MM.1S (cell line): ENCODE measurements around the gene TMED1.

Source experiments
- DNase-seq: peaks from one replicate; pipeline ENCODE4 v3.0.0-alpha.2; 2015
- H2AFZ ChIP-seq: fragments of 300-600 bp; sonication (generic); 2 replicates; pipeline ENCODE4 v1.6.0; 2016; ENCODE audit warnings: antibody characterized with exemption, low read length
- H3F3A ChIP-seq: fragments of 300-600 bp; sonication (generic); 2 replicates; pipeline ENCODE4 v1.6.1; 2016; ENCODE audit warnings: mild to moderate bottlenecking, antibody characterized with exemption, low read length, moderate library complexity, mixed read lengths; ENCODE audit not compliant: insufficient read depth
- H3K27ac ChIP-seq: fragments of 300-600 bp; sonication (generic); 2 replicates; pipeline ENCODE4 v1.5.1; 2016; ENCODE audit warnings: mild to moderate bottlenecking, low read length
- H3K27me3 ChIP-seq: fragments of 300-600 bp; sonication (generic); replicated peaks from 2 replicates; pipeline ENCODE4 v1.6.0; 2016; ENCODE audit warnings: low read length; ENCODE audit not compliant: insufficient read depth
- H3K36me3 ChIP-seq: fragments of 300-600 bp; sonication (generic); replicated peaks from 2 replicates; pipeline ENCODE4 v1.6.1; 2016; ENCODE audit warnings: mild to moderate bottlenecking, low read length, mixed read lengths; ENCODE audit not compliant: insufficient read depth
- H3K4me1 ChIP-seq: fragments of 300-600 bp; sonication (generic); 2 replicates; pipeline ENCODE4 v1.6.1; 2016; ENCODE audit warnings: low read length, mixed read lengths
- H3K4me2 ChIP-seq: fragments of 300-600 bp; sonication (generic); 2 replicates; pipeline ENCODE4 v1.6.0; 2016; ENCODE audit warnings: low read depth, low read length
- H3K4me3 ChIP-seq: fragments of 300-600 bp; sonication (generic); 2 replicates; pipeline ENCODE4 v1.5.1; 2016; ENCODE audit warnings: low read length, mixed read lengths
- H3K79me2 ChIP-seq: fragments of 300-600 bp; sonication (generic); 2 replicates; pipeline ENCODE4 v1.6.1; 2016; ENCODE audit warnings: mixed run types, low read length, mixed read lengths
- H3K9ac ChIP-seq: fragments of 300-600 bp; sonication (generic); 2 replicates; pipeline ENCODE4 v1.6.1; 2016; ENCODE audit warnings: low read length, mixed read lengths
- H3K9me2 ChIP-seq: fragments of 300-600 bp; sonication (generic); replicated peaks from 2 replicates; pipeline ENCODE4 v1.6.1; 2016; ENCODE audit warnings: mild to moderate bottlenecking, low read length, mixed read lengths; ENCODE audit not compliant: insufficient read depth
- H3K9me3 ChIP-seq: fragments of 300-600 bp; sonication (generic); replicated peaks from 2 replicates; pipeline ENCODE4 v1.6.1; 2016; ENCODE audit warnings: mild to moderate bottlenecking, low read length, mixed read lengths; ENCODE audit not compliant: insufficient read depth
- H4K20me1 ChIP-seq: fragments of 300-600 bp; sonication (generic); 2 replicates; pipeline ENCODE4 v1.6.1; 2016; ENCODE audit warnings: mild to moderate bottlenecking, low read length, moderate library complexity, mixed read lengths; ENCODE audit not compliant: insufficient read depth
- CTCF ChIP-seq: fragments of 300-600 bp; sonication (generic); IDR thresholded peaks from 2 replicates; pipeline ENCODE4 v1.5.1; 2016; ENCODE audit warnings: antibody characterized with exemption, low read length, mixed read lengths
- EZH2 ChIP-seq: fragments of 300-600 bp; sonication (generic); optimal IDR thresholded peaks from 2 replicates; pipeline ENCODE3; 2017; ENCODE audit warnings: low read depth, mild to moderate bottlenecking, antibody characterized with exemption, low read length, mixed read lengths
- EZH2phosphoT487 ChIP-seq: fragments of 300-600 bp; sonication (generic); IDR thresholded peaks from 2 replicates; pipeline ENCODE4 v1.6.1; 2018; ENCODE audit warnings: antibody characterized with exemption, low read length

TMED1 gene

GRCh38 chr19:10796653-10797052, 39.4 kb downstream of the TMED1 start:
- H2AFZ ChIP-seq: no peak overlapping the region
- H3K9me3 ChIP-seq: no peaks in the 10 kb centered on the region
- no peak for DNase-seq
- no peaks in the 10 kb centered on the region for H3K79me2 ChIP-seq
- no peaks in the 10 kb centered on the region for H3K27me3 ChIP-seq
- H3K27ac ChIP-seq: no peak overlapping the region
- no peaks in the 10 kb centered on the region for H4K20me1 ChIP-seq
- H3F3A ChIP-seq: no peaks in the 10 kb centered on the region
- H3K4me1 ChIP-seq: no peaks in the 10 kb centered on the region
- no peak overlapping the region for H3K9ac ChIP-seq
- no peak overlapping the region for H3K4me2 ChIP-seq
- no peak for TF ChIP-seq EZH2
- no peak for TF ChIP-seq EZH2phosphoT487
- TF ChIP-seq CTCF: no peak
- H3K4me3 ChIP-seq: no peak overlapping the region
- H3K9me2 ChIP-seq: no peaks in the 10 kb centered on the region
- H3K36me3 ChIP-seq: 0 out of 2 replicates have a peak, but pooled peaks cover 3% of the 10 kb centered on the region

- H3K27me3 ChIP-seq: no peaks in the 10 kb centered on the region
- H3K9me3 ChIP-seq: no peaks in the 10 kb centered on the region
- H3K36me3 ChIP-seq: peaks cover 7% of the 10 kb centered on the region; the same call in 1 of the 2 replicates
- no peaks in the 10 kb centered on the region for H3K9me2 ChIP-seq
- H3K9ac ChIP-seq: no peak overlapping the region
- TF ChIP-seq EZH2phosphoT487 (no peak), EZH2 (no peak), CTCF (no peak)
- no peak overlapping the region for H3K4me3 ChIP-seq
- DNase-seq: no peak
- H4K20me1 ChIP-seq: no peaks in the 10 kb centered on the region
- H2AFZ ChIP-seq: no peak overlapping the region
- no peaks in the 10 kb centered on the region for H3F3A ChIP-seq
- no peak overlapping the region for H3K27ac ChIP-seq
- no peaks in the 10 kb centered on the region for H3K4me1 ChIP-seq
- no peaks in the 10 kb centered on the region for H3K79me2 ChIP-seq
- no peak overlapping the region for H3K4me2 ChIP-seq
Measured at GRCh38 chr19:10789866-10790265, 46.1 kb downstream of the TMED1 start.

- Histone ChIP-seq H4K20me1 (no peaks in the 10 kb centered on the region), H3K4me2 (no peak overlapping the region), H3K4me3 (no peak overlapping the region), H2AFZ (no peak overlapping the region), H3K9ac (no peak overlapping the region), H3K79me2 (no peaks in the 10 kb centered on the region), H3K4me1 (no peaks in the 10 kb centered on the region), H3K9me2 (no peaks in the 10 kb centered on the region), H3K27me3 (no peaks in the 10 kb centered on the region), H3K9me3 (no peaks in the 10 kb centered on the region), H3K36me3 (peaks cover 7% of the 10 kb centered on the region; the same call in 1 of the 2 replicates), H3K27ac (no peak overlapping the region), H3F3A (no peaks in the 10 kb centered on the region)
- TF ChIP-seq EZH2: no peak
- no peak for TF ChIP-seq EZH2phosphoT487
- no peak for TF ChIP-seq CTCF
- no peak for DNase-seq
Measured at GRCh38 chr19:10788146-10788545, 47.9 kb downstream of the TMED1 start.
